HEK293 (cell line): ENCODE data around the gene KANSL1L.

Experiments used
- CTCF ChIA-PET: fragments of 350-600 bp; formaldehyde crosslinking; extraction: SDS; loops from one replicate; lab custom pipeline; 2021; ENCODE audit warnings: antibody characterized with exemption; lab: Yijun Ruan, JAX
- POLR2A ChIA-PET: fragments of 300-600 bp; formaldehyde crosslinking; extraction: SDS; loops from one replicate; lab custom pipeline; 2020; ENCODE audit warnings: antibody characterized with exemption, inconsistent platforms; lab: Yijun Ruan, JAX
- H3K27ac ChIP-seq: fragments of 200-500 bp; sonication (Bioruptor generic); 2 replicates; pipeline ENCODE4 v1.5.1; 2014; ENCODE audit warnings: low read depth, low read length, control low read depth, inconsistent platforms; ENCODE audit errors: extremely low read depth
- H3K36me3 ChIP-seq, 2 experiments: fragments of 200-500 bp in 1 of 2; sonication (Bioruptor generic) in 1 of 2; 1 replicate in 1 of 2; 2 replicates in 1 of 2; pipeline ENCODE4 v1.5.1; 2014 to 2017; ENCODE audit warnings: inconsistent platforms in 2 of 2, low read length in 2 of 2; ENCODE audit not compliant: control insufficient read depth in 2 of 2, insufficient read depth in 1 of 2
- H3K4me1 ChIP-seq: fragments of 200-500 bp; sonication (Bioruptor generic); 2 replicates; pipeline ENCODE4 v1.5.1; 2014; ENCODE audit warnings: mild to moderate bottlenecking, low read length, inconsistent platforms; ENCODE audit not compliant: control insufficient read depth, insufficient read depth
- H3K4me3 ChIP-seq: 2 replicates; pipeline ENCODE4 v1.5.1; 2011; ENCODE audit warnings: low read depth, mild to moderate bottlenecking, control low read depth, low read length, moderate library complexity
- H3K9me3 ChIP-seq: fragments of 200-500 bp; sonication (Bioruptor generic); 2 replicates; pipeline ENCODE4 v1.5.1; 2014; ENCODE audit warnings: low read depth, low read length, inconsistent platforms; ENCODE audit not compliant: control insufficient read depth, insufficient read depth
- BCL11A ChIP-seq: fragments of 450-650 bp; formaldehyde crosslinking; IDR thresholded peaks from 2 replicates; pipeline ENCODE4 v1.5.1; 2016; ENCODE audit warnings: low read depth, missing biosample characterization, missing genetic modification characterization
- GLIS2 ChIP-seq: fragments of 450-650 bp; formaldehyde crosslinking; IDR thresholded peaks from 2 replicates; pipeline ENCODE4 v1.5.1; 2016; ENCODE audit warnings: missing biosample characterization, missing genetic modification characterization
- HOXC10 ChIP-seq: sonication (generic); formaldehyde crosslinking; IDR thresholded peaks from 2 replicates; pipeline ENCODE4 v1.8.1; 2023; ENCODE audit warnings: mild to moderate bottlenecking, missing genetic modification reagents
- ZBTB11 ChIP-seq: fragments of 450-650 bp; formaldehyde crosslinking; conservative IDR thresholded peaks from 2 replicates; pipeline ENCODE4 v1.5.1; 2016; ENCODE audit warnings: low read depth, missing biosample characterization, missing genetic modification characterization
- ZBTB7A ChIP-seq: fragments of 450-650 bp; formaldehyde crosslinking; IDR thresholded peaks from 2 replicates; pipeline ENCODE4 v1.5.1; 2016; ENCODE audit warnings: low read depth, missing biosample characterization, missing genetic modification characterization
- ZFHX2 ChIP-seq: fragments of 450-650 bp; formaldehyde crosslinking; conservative IDR thresholded peaks from 2 replicates; pipeline ENCODE4 v1.5.1; 2016; ENCODE audit warnings: missing biosample characterization, missing genetic modification characterization
- ZFP3 ChIP-seq: fragments of 450-650 bp; formaldehyde crosslinking; IDR thresholded peaks from 2 replicates; pipeline ENCODE4 v1.5.1; 2016; ENCODE audit warnings: low read depth, missing biosample characterization, missing genetic modification characterization
- ZNF140 ChIP-seq: fragments of 450-650 bp; formaldehyde crosslinking; IDR thresholded peaks from 2 replicates; pipeline ENCODE4 v1.5.1; 2016; ENCODE audit warnings: missing biosample characterization, missing genetic modification characterization
- ZNF19 ChIP-seq: fragments of 450-650 bp; formaldehyde crosslinking; IDR thresholded peaks from 2 replicates; pipeline ENCODE4; 2016; ENCODE audit warnings: missing biosample characterization, missing genetic modification characterization, low read depth
- ZNF221 ChIP-seq: fragments of 450-650 bp; formaldehyde crosslinking; IDR thresholded peaks from 2 replicates; pipeline ENCODE4 v1.5.1; 2017; ENCODE audit warnings: missing biosample characterization, missing genetic modification characterization, borderline replicate concordance
- ZNF223 ChIP-seq: fragments of 450-650 bp; formaldehyde crosslinking; IDR thresholded peaks from 2 replicates; pipeline ENCODE4 v1.5.1; 2016; ENCODE audit warnings: missing biosample characterization, missing genetic modification characterization
- ZNF274 ChIP-seq, 2 experiments: fragments of 200-500 bp in 1 of 2; fragments of 450-650 bp in 1 of 2; sonication (Bioruptor generic) in 1 of 2; formaldehyde crosslinking in 1 of 2; IDR thresholded peaks; 2 replicates each; pipeline versions ENCODE4 v1.5.1 to v1.6.1; 2014 to 2016; ENCODE audit warnings: borderline replicate concordance in 1 of 2, inconsistent platforms in 1 of 2, low read length in 1 of 2, missing biosample characterization in 1 of 2, missing genetic modification characterization in 1 of 2
- ZNF292 ChIP-seq: fragments of 450-650 bp; formaldehyde crosslinking; IDR thresholded peaks from 2 replicates; pipeline ENCODE4 v1.5.1; 2016; ENCODE audit warnings: low read depth, missing biosample characterization, missing genetic modification characterization, borderline replicate concordance
- ZNF362 ChIP-seq: fragments of 450-650 bp; formaldehyde crosslinking; IDR thresholded peaks from 2 replicates; pipeline ENCODE4 v1.5.1; 2016; ENCODE audit warnings: missing biosample characterization, missing genetic modification characterization
- ZNF398 ChIP-seq: fragments of 450-650 bp; formaldehyde crosslinking; IDR thresholded peaks from 2 replicates; pipeline ENCODE4 v1.5.1; 2017; ENCODE audit warnings: missing biosample characterization, missing genetic modification characterization
- ZNF423 ChIP-seq: fragments of 450-650 bp; formaldehyde crosslinking; IDR thresholded peaks from 2 replicates; pipeline ENCODE4 v1.5.1; 2016; ENCODE audit warnings: missing biosample characterization, missing genetic modification characterization
- ZNF501 ChIP-seq: fragments of 450-650 bp; formaldehyde crosslinking; IDR thresholded peaks from 2 replicates; pipeline ENCODE4 v1.5.1; 2016; ENCODE audit warnings: missing biosample characterization, missing genetic modification characterization
- ZNF510 ChIP-seq: fragments of 450-650 bp; formaldehyde crosslinking; IDR thresholded peaks from 2 replicates; pipeline ENCODE4 v1.5.1; 2018; ENCODE audit warnings: mild to moderate bottlenecking, missing genetic modification characterization, missing biosample characterization; ENCODE audit not compliant: insufficient replicate concordance
- ZNF518A ChIP-seq: fragments of 450-650 bp; formaldehyde crosslinking; conservative IDR thresholded peaks from 2 replicates; pipeline ENCODE4 v1.5.1; 2016; ENCODE audit warnings: low read depth, missing biosample characterization, missing genetic modification characterization
- ZNF610 ChIP-seq: fragments of 450-650 bp; formaldehyde crosslinking; IDR thresholded peaks from 2 replicates; pipeline ENCODE4 v1.5.1; 2016; ENCODE audit warnings: missing biosample characterization, missing genetic modification characterization, borderline replicate concordance
- ZNF624 ChIP-seq: fragments of 450-650 bp; formaldehyde crosslinking; IDR thresholded peaks from 2 replicates; pipeline ENCODE4 v1.5.1; 2017; ENCODE audit warnings: missing biosample characterization, missing genetic modification characterization
- ZNF677 ChIP-seq: fragments of 450-650 bp; IDR thresholded peaks from 2 replicates; pipeline ENCODE4 v1.5.0; 2018; ENCODE audit warnings: missing biosample characterization, mild to moderate bottlenecking, missing genetic modification characterization, moderate library complexity
- ZSCAN16 ChIP-seq: fragments of 450-650 bp; formaldehyde crosslinking; IDR thresholded peaks from 2 replicates; pipeline ENCODE4 v1.5.1; 2016; ENCODE audit warnings: missing biosample characterization, missing genetic modification characterization

The KANSL1L gene

GRCh38 chr2:210207929-210208328, 36.7 kb upstream of the KANSL1L start (continued):
- no peak for TF ChIP-seq HOXC10 (CRISPR knock-in tag)

- CTCF ChIA-PET: interaction anchor here (1.8 to 3.0 kb wide), 2 partner anchors 8 to 869 kb away, joined by 11 to 14 read pairs; no protein-coding TSS in a partner anchor
- POLR2A ChIA-PET: no interaction called here
- Histone ChIP-seq H3K4me1 (no peaks in the 10 kb centered on the region), H3K4me3 (no peak overlapping the region), H3K9me3 (no peaks in the 10 kb centered on the region)
- TF ChIP-seq ZNF398 (tag by site-specific recombination): no peak
- TF ChIP-seq ZBTB11 (tag by site-specific recombination): no peak
- no peak for TF ChIP-seq ZNF510 (tag by site-specific recombination)
- no peak for TF ChIP-seq ZSCAN16
- no peak for TF ChIP-seq ZNF221 (tag by site-specific recombination)
- TF ChIP-seq ZNF624: no peak
- TF ChIP-seq BCL11A (tag by site-specific recombination): no peak
- no peak for TF ChIP-seq ZNF501 (tag by site-specific recombination)
- no peak for TF ChIP-seq GLIS2 (tag by site-specific recombination)
- no peak for TF ChIP-seq ZNF677 (tag by site-specific recombination)
- TF ChIP-seq ZNF19 (tag by site-specific recombination): no peak
- TF ChIP-seq ZFHX2 (tag by site-specific recombination): no peak
- TF ChIP-seq ZNF362 (tag by site-specific recombination): no peak
- TF ChIP-seq ZBTB7A (tag by site-specific recombination): no peak
- TF ChIP-seq ZNF223 (tag by site-specific recombination): no peak
- no peak for TF ChIP-seq ZFP3 (tag by site-specific recombination)
- TF ChIP-seq ZNF292 (tag by site-specific recombination): no peak
- TF ChIP-seq, all 188 proteins: peak for 0
- H3K36me3 ChIP-seq: no peaks in the 10 kb centered on the region
- H3K27ac ChIP-seq: no peak overlapping the region
Observed at GRCh38 chr2:210203558-210203957, 32.3 kb upstream of the KANSL1L start.

- H3K4me1 ChIP-seq: no peaks in the 10 kb centered on the region
- H3K4me3 ChIP-seq: no peak overlapping the region
- H3K27ac ChIP-seq: no peak overlapping the region
- ChIA-PET CTCF (interaction anchor here (3.0 kb wide), 1 partner anchor 8 kb away, joined by 14 read pairs; no protein-coding TSS in a partner anchor), POLR2A (no interaction called here)
- no peaks in the 10 kb centered on the region for H3K9me3 ChIP-seq
- no peaks in the 10 kb centered on the region for H3K36me3 ChIP-seq
- TF ChIP-seq ZNF518A (no peak), ZNF423 (tag by site-specific recombination) (no peak), ZNF274 (IDR thresholded peaks at IDR 0.05; ENCODE audit: low read length) (no peak), ZNF274 (tag by site-specific recombination; IDR thresholded peaks at IDR 0.05; ENCODE audit: borderline replicate concordance) (no peak), ZNF610 (tag by site-specific recombination) (no peak), BCL11A (tag by site-specific recombination) (no peak), ZNF140 (no peak)
Observed at GRCh38 chr2:210203147-210203546, 31.9 kb upstream of the KANSL1L start.
